ENCODE measurements around the gene KRT38.

Gene KRT38

GRCh38 chr17:41421617-41422016 lies 19.2 kb downstream of the KRT38 start:
- DNase-seq (ENCODE audit: low spot score), result no peak

- no peak for DNase-seq (ENCODE audit: low spot score)
Observed at GRCh38 chr17:41421116-41421515, 19.7 kb downstream of the KRT38 start.

GRCh38 chr17:41420134-41420533 lies 20.6 kb downstream of the KRT38 start:
- DNase-seq (ENCODE audit: low spot score), result no peak

- no peak for DNase-seq (ENCODE audit: low spot score)
Observed at GRCh38 chr17:41419716-41420115, 21.1 kb downstream of the KRT38 start.

GRCh38 chr17:41418116-41418860 lies 22.5 kb downstream of the KRT38 start:
- DNase-seq (ENCODE audit: low spot score), result no peak

- DNase-seq (ENCODE audit: low spot score), result no peak
Observed at GRCh38 chr17:41417576-41418015, 23.2 kb downstream of the KRT38 start.

- DNase-seq (ENCODE audit: low spot score), result no peak
Observed at GRCh38 chr17:41417127-41417526, 23.7 kb downstream of the KRT38 start.

GRCh38 chr17:41416479-41416878 lies 24.3 kb downstream of the KRT38 start:
- no peak for DNase-seq (ENCODE audit: low spot score)

GRCh38 chr17:41415833-41416335 lies 24.9 kb downstream of the KRT38 start:
- no peak for DNase-seq (ENCODE audit: low spot score)

GRCh38 chr17:41415411-41415810 lies 25.4 kb downstream of the KRT38 start:
- no peak for DNase-seq (ENCODE audit: low spot score)

- DNase-seq (ENCODE audit: low spot score), result no peak
Observed at GRCh38 chr17:41413982-41414381, 26.8 kb downstream of the KRT38 start.

- no peak for DNase-seq (ENCODE audit: low spot score)
Observed at GRCh38 chr17:41413353-41413957, 27.3 kb downstream of the KRT38 start.

- DNase-seq (ENCODE audit: low spot score), result no peak
Observed at GRCh38 chr17:41411072-41411840, 29.5 kb downstream of the KRT38 start.

- DNase-seq (ENCODE audit: low spot score), result no peak
Observed at GRCh38 chr17:41407226-41407625, 33.6 kb downstream of the KRT38 start.

GRCh38 chr17:41406205-41406604 lies 34.6 kb downstream of the KRT38 start:
- DNase-seq (ENCODE audit: low spot score), result no peak

GRCh38 chr17:41404024-41404671 lies 36.6 kb downstream of the KRT38 start:
- DNase-seq (ENCODE audit: low spot score), result peak; percentile 69

GRCh38 chr17:41403404-41404023 lies 37.3 kb downstream of the KRT38 start:
- no peak for DNase-seq (ENCODE audit: low spot score)

- DNase-seq (ENCODE audit: low spot score), result no peak
Observed at GRCh38 chr17:41402161-41402560, 38.6 kb downstream of the KRT38 start.

- no peak for DNase-seq (ENCODE audit: low spot score)
Observed at GRCh38 chr17:41396996-41397660, 43.7 kb downstream of the KRT38 start, which contains the start of gene KRT31. KRT31 (minus strand) TSS chr17:41397608; CDS start chr17:41397539, 69 bp downstream.

- no peak for DNase-seq (ENCODE audit: low spot score)
Observed at GRCh38 chr17:41396340-41396739, 44.4 kb downstream of the KRT38 start.

- DNase-seq (ENCODE audit: low spot score), result no peak
Observed at GRCh38 chr17:41395611-41396010, 45.2 kb downstream of the KRT38 start.
